K562 (cell line): Measurements from ENCODE around the gene RPUSD1. TPM values are rescaled to one million over a fixed set of nuclear protein-coding genes. Genes with fewer than 3 reads are reported as not detected.

Experiments
- ATAC-seq: fragments of 200-7000 bp; cut with Tn5 transposase; 3 replicates; pipeline ENCODE4 v1.9.1; 2020; ENCODE audit warnings: moderate library complexity
- BruUV-seq: library from RNA; stranded (reverse); fragments of 400-500 nt; replicated peaks from 2 replicates; lab custom pipeline; 2021; lab: Mats Ljungman, UMichigan
- CTCF ChIA-PET: fragments of 300-600 bp; formaldehyde crosslinking; extraction: SDS; loops from one replicate; lab custom pipeline; 2021; ENCODE audit warnings: low intra/inter-chr PET ratio; lab: Yijun Ruan, JAX
- POLR2A ChIA-PET: fragments of 300-600, 350-650 bp; sonication (Branson Sonifier 250); formaldehyde crosslinking; extraction: SDS; loops from one replicate; lab custom pipeline; 2021; ENCODE audit warnings: antibody characterized with exemption, inconsistent platforms; lab: Yijun Ruan, JAX
- DNase-seq, 4 experiments: peaks; one replicate each; pipeline versions ENCODE4 v3.0.0 to v3.0.0-alpha.2; 2011 to 2018; ENCODE audit warnings: low spot score in 3 of 4, mixed read lengths in 3 of 4; ENCODE audit errors: extremely low read depth in 1 of 4
- FAIRE-seq: peaks from 2 replicates; lab custom pipeline; 2011; peaks lifted over from hg19 to GRCh38; lab: Jason Lieb, UNC
- H2AFZ ChIP-seq: 2 replicates; pipeline ENCODE4 v1.6.0; 2011; ENCODE audit warnings: low read depth, low read length, control low read depth, inconsistent platforms
- H3K27ac ChIP-seq: fragments of 200-600 bp; 3 replicates; pipeline ENCODE4 v1.8.0; 2011; ENCODE audit warnings: low read depth, mild to moderate bottlenecking, control low read depth, inconsistent platforms, low read length, moderate library complexity, mixed read lengths; ENCODE audit errors: extremely low read depth
- H3K27me3 ChIP-seq, 2 experiments: fragments of 300-600 bp in 1 of 2; 2 replicates in 1 of 2; 3 replicates in 1 of 2; pipeline versions ENCODE4 v1.6.0 to v1.8.0; 2011; ENCODE audit warnings: inconsistent platforms in 2 of 2, low read length in 2 of 2, mild to moderate bottlenecking in 1 of 2, mixed read lengths in 1 of 2, moderate library complexity in 1 of 2; ENCODE audit not compliant: control insufficient read depth in 2 of 2, insufficient read depth in 2 of 2
- H3K36me3 ChIP-seq: fragments of 300-600 bp; 3 replicates; pipeline ENCODE4 v1.8.0; 2011; ENCODE audit warnings: mild to moderate bottlenecking, low read length, inconsistent platforms; ENCODE audit not compliant: control insufficient read depth, insufficient read depth
- H3K4me1 ChIP-seq, 2 experiments: fragments of 200-600 bp in 1 of 2; replicated peaks in 1 of 2; 2 replicates in 1 of 2; 3 replicates in 1 of 2; pipeline versions ENCODE4 v1.5.1 to v1.8.0; 2011; ENCODE audit warnings: inconsistent platforms in 2 of 2, low read length in 2 of 2, mild to moderate bottlenecking in 1 of 2, mixed read lengths in 1 of 2, moderate library complexity in 1 of 2; ENCODE audit not compliant: control insufficient read depth in 2 of 2, insufficient read depth in 2 of 2
- H3K4me2 ChIP-seq: 2 replicates; pipeline ENCODE4 v1.6.1; 2011; ENCODE audit warnings: low read length, control low read depth, inconsistent platforms, mixed read lengths; ENCODE audit not compliant: insufficient read depth
- H3K4me3 ChIP-seq: fragments of 200-600 bp; sonication (generic), shearing (Covaris generic); 2 replicates; pipeline ENCODE4 v1.5.1; 2016; ENCODE audit warnings: control low read depth, inconsistent platforms
- H3K79me2 ChIP-seq: fragments of 200-600 bp; 3 replicates; pipeline ENCODE4 v1.8.0; 2011; ENCODE audit warnings: low read length, inconsistent platforms; ENCODE audit not compliant: control insufficient read depth, insufficient read depth
- H3K9ac ChIP-seq, 2 experiments: 2 replicates each; pipeline versions ENCODE4 v1.6.0 to v1.6.1; 2011; ENCODE audit warnings: low read depth in 2 of 2, low read length in 2 of 2, control low read depth in 1 of 2, inconsistent platforms in 1 of 2, mild to moderate bottlenecking in 1 of 2, mixed read lengths in 1 of 2; ENCODE audit not compliant: insufficient read depth in 1 of 2
- H3K9me1 ChIP-seq: one replicate; pipeline ENCODE4 v1.6.0; 2011; ENCODE audit warnings: inconsistent platforms, mild to moderate bottlenecking, low read length, moderate library complexity; ENCODE audit not compliant: control insufficient read depth, insufficient read depth
- H3K9me3 ChIP-seq: replicated peaks from 2 replicates; pipeline ENCODE4 v1.5.1; 2011; ENCODE audit warnings: low read depth, low read length, inconsistent platforms; ENCODE audit not compliant: control insufficient read depth, insufficient read depth
- H4K20me1 ChIP-seq: replicated peaks from 2 replicates; pipeline ENCODE4 v1.6.1; 2011; ENCODE audit warnings: low read length, inconsistent platforms, mixed read lengths; ENCODE audit not compliant: control insufficient read depth, insufficient read depth
- CBX2 ChIP-seq: fragments of 200-600 bp; sonication (generic); IDR thresholded peaks from one replicate; pipeline ENCODE4 v1.6.1; 2012; ENCODE audit warnings: mild to moderate bottlenecking, low read length, inconsistent platforms; ENCODE audit not compliant: insufficient read depth, poor library complexity, severe bottlenecking
- NFIC ChIP-seq: fragments of 450-650 bp; IDR thresholded peaks from 2 replicates; pipeline ENCODE4 v1.6.1; 2017; ENCODE audit warnings: mild to moderate bottlenecking, inconsistent platforms
- ZNF133 ChIP-seq: fragments of 250-450 bp; sonication (Bioruptor Pico); IDR thresholded peaks from 2 replicates; pipeline ENCODE4 v1.4.0; 2020; ENCODE audit warnings: mild to moderate bottlenecking
- WGBS: fragments of 100-300 bp; shearing (Covaris generic); methylation state at CpG from one replicate; pipeline ENCODE4 v1.1.6; 2016; ENCODE audit warnings: low coverage, mixed read lengths; ENCODE audit not compliant: insufficient coverage; ENCODE audit errors: missing lambda C conversion rate; 5-methylcytosine and 5-hydroxymethylcytosine counted together
- in situ Hi-C: fragments of 300-500 bp; cut with MboI; formaldehyde crosslinking; loops from 4 replicates; pipeline ENCODE4 v1.15.0; 2018; ENCODE audit warnings: inconsistent platforms, mixed read lengths
- intact Hi-C: fragments of 100-400 bp; cut with micrococcal nuclease; formaldehyde crosslinking; loops from 2 replicates; pipeline ENCODE4 v1.14.2; 2022
- polyA plus RNA-seq, 8 experiments: library from polyadenylated mRNA; depleted of rRNA in 4 of 8; stranded (reverse) in 5 of 8; unstranded in 3 of 8; fragments of >200 nt; fragmentation: Nextera tagmentation in 2 of 8; fragmentation: Illumina TruSeq in 1 of 8; extraction: Ambion mirVana in 2 of 8; extraction: Trizol in 1 of 8; gene quantifications; 2 replicates each; pipeline versions ENCODE4 v1.2.1 to v1.2.3, GENCODE V29; 2011 to 2014; ENCODE audit warnings: inconsistent platforms in 1 of 8, missing spikeins in 1 of 8
- total RNA-seq, 7 experiments: library from RNA; depleted of rRNA in 6 of 7; stranded (reverse); fragments of >200 nt in 6 of 7; fragmentation: Illumina TruSeq in 2 of 7; extraction: Trizol in 2 of 7; gene quantifications; 2 replicates each; pipeline versions ENCODE4 v1.2.1 to v1.2.3, GENCODE V29; 2011 to 2021; ENCODE audit warnings: low replicate concordance in 1 of 7
- TF ChIP-seq, protein P1 (sequence below), 2 experiments: fragments of 450-650 bp in 1 of 2; sonication (generic) in 1 of 2; formaldehyde crosslinking in 1 of 2; IDR thresholded peaks in 1 of 2; conservative IDR thresholded peaks in 1 of 2; 2 replicates each; pipeline versions ENCODE4 v1.6.1 to v1.8.1; 2016 to 2023; ENCODE audit warnings: mild to moderate bottlenecking in 2 of 2, moderate library complexity in 2 of 2, inconsistent platforms in 1 of 2, missing genetic modification reagents in 1 of 2
- TF ChIP-seq, protein P2 (sequence below): sonication (generic); formaldehyde crosslinking; IDR thresholded peaks from 2 replicates; pipeline ENCODE4 v1.9.0; 2022; ENCODE audit warnings: mild to moderate bottlenecking, missing genetic modification reagents

RPUSD1 gene
- total and polyA plus RNA-seq, 9 of the 15 experiments (the other 6 are each of a cell fraction or from before 2014, with no cell fraction given): 0.45 to 56.6 (median 12.0) TPM

DNA sequence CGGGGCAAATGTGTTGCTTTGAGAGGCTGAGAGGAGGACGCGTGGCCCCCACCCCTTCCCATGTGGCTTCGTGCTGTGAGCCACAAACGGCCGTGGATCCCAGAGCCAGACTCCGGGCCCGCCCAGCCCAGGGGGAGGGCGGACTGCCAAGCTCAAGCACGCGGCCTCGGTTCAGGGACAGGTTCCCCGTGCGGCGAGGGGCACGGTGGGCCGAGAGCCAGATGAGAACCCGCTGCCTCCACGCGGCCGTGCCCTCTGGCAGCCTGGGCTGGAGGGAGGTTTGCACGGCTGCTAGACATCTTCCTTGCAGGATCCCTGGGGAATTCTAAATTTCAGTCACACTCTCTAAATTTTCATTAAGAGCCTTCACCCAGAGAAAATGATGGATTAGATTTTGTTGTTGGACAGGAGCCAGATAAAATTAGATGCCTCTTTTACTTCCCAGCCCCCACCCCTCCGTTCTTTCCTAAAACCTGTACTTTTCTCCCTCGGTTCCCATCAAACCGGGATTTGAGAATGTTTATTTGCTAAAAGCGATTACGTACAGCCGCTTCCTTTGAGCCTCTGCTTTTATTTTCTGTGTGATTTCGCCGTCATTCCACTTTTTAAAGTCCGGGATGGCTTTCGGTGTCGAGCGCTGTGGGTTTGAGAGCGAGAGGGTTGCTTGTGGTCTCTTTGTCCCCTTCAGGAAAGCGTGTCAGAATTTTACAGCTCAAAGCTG lies 37.3 kb upstream of the RPUSD1 start:
- no peak overlapping the region for H3K27ac ChIP-seq
- 8% methylated on average over 30 of the region's 36 CpGs for WGBS
- H3K79me2 ChIP-seq: no peaks in the 10 kb centered on the region
- H3K36me3 ChIP-seq: no peaks in the 10 kb centered on the region
- H3K4me2 ChIP-seq: no peak overlapping the region
- no TSS peak for BruUV-seq
- no peak overlapping the region for H3K4me3 ChIP-seq
- peaks cover 0 to 34% of the 10 kb centered on the region in 2 experiments; a peak in 2 of 5 replicates for H3K4me1 ChIP-seq
- no peak for FAIRE-seq
- no peaks in the 10 kb centered on the region for H3K9me1 ChIP-seq
- POLR2A ChIA-PET: interaction anchor here (0.6 to 0.8 kb wide), 2 partner anchors 21 to 218 kb away, joined by 3 read pairs; no protein-coding TSS in a partner anchor
- no peak overlapping the region for H3K9ac ChIP-seq
- DNase-seq: no peak
- CTCF ChIA-PET: no interaction called here
- TF ChIP-seq CBX2 (peak; percentile 45), NFIC (peak; percentile 52; the same call in 1 of the 2 replicates), ZNF133 (CRISPR knock-in tag) (no peak)
- TF ChIP-seq, protein P1, sequence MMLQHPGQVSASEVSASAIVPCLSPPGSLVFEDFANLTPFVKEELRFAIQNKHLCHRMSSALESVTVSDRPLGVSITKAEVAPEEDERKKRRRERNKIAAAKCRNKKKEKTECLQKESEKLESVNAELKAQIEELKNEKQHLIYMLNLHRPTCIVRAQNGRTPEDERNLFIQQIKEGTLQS (IDR thresholded peaks at IDR 0.05): no peak
- TF ChIP-seq, protein P1 (CRISPR knock-in tag; conservative IDR thresholded peaks at IDR 0.05): no peak
- TF ChIP-seq, protein P2, sequence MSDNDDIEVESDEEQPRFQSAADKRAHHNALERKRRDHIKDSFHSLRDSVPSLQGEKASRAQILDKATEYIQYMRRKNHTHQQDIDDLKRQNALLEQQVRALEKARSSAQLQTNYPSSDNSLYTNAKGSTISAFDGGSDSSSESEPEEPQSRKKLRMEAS: 0 out of 2 replicates have a peak, but pooled peaks have one; percentile 18
- TF ChIP-seq, all 486 proteins: peak for 3
- in situ Hi-C loops (no loop called here), intact Hi-C loops (no loop called here)
- peaks cover 71 to 97% of the 10 kb centered on the region in 2 experiments; a peak in 4 of 5 replicates for H3K27me3 ChIP-seq
- no peak for ATAC-seq
- H4K20me1 ChIP-seq: no peaks in the 10 kb centered on the region
- H2AFZ ChIP-seq: no peak overlapping the region
- no peaks in the 10 kb centered on the region for H3K9me3 ChIP-seq
